Fibroblast of upper back skin (primary cell): ENCODE results near the gene ANKRD11.
"Not testable (repeated sequence)": the region's sequence is repeated elsewhere in the genome, so short reads cannot be mapped to it uniquely, and the experiment has no call there.

Source experiments
- DNase-seq: peaks from one replicate; pipeline ENCODE4 v3.0.0-alpha.2; 2013

The ANKRD11 gene

GRCh38 chr16:89476811-89477261 is 13.5 kb downstream of the ANKRD11 start:
- no peak for DNase-seq

- no peak for DNase-seq
These were observed 14.0 kb downstream of the ANKRD11 start for GRCh38 chr16:89476379-89476778.

- no peak for DNase-seq
These were observed 15.2 kb downstream of the ANKRD11 start for GRCh38 chr16:89475144-89475543.

- DNase-seq: no peak
These were observed 16.5 kb downstream of the ANKRD11 start for GRCh38 chr16:89473791-89474414.

GRCh38 chr16:89473136-89473712 is 17.1 kb downstream of the ANKRD11 start:
- no peak for DNase-seq

- DNase-seq: no peak
These were observed 17.7 kb downstream of the ANKRD11 start for GRCh38 chr16:89472711-89473075.

GRCh38 chr16:89467382-89467781 is 23.0 kb downstream of the ANKRD11 start:
- DNase-seq: no peak

- no peak for DNase-seq
These were observed 23.4 kb downstream of the ANKRD11 start for GRCh38 chr16:89466920-89467319.

- not testable (repeated sequence) for DNase-seq
These were observed 27.0 kb downstream of the ANKRD11 start for GRCh38 chr16:89463312-89463711.

- DNase-seq: not testable (repeated sequence)
These were observed 27.7 kb downstream of the ANKRD11 start for GRCh38 chr16:89462639-89463038.

GRCh38 chr16:89461890-89462289 is 28.5 kb downstream of the ANKRD11 start:
- DNase-seq: not testable (repeated sequence)

- no peak for DNase-seq
These were observed 29.8 kb downstream of the ANKRD11 start for GRCh38 chr16:89460556-89460955.

- DNase-seq: no peak
These were observed 31.4 kb downstream of the ANKRD11 start for GRCh38 chr16:89458967-89459366.

GRCh38 chr16:89458551-89458950 is 31.8 kb downstream of the ANKRD11 start:
- DNase-seq: peak; percentile 25

- DNase-seq: no peak
These were observed 33.9 kb downstream of the ANKRD11 start for GRCh38 chr16:89456419-89456959.

GRCh38 chr16:89455692-89456091 is 34.7 kb downstream of the ANKRD11 start:
- DNase-seq: no peak

GRCh38 chr16:89455178-89455577 is 35.2 kb downstream of the ANKRD11 start:
- no peak for DNase-seq

GRCh38 chr16:89454378-89455125 is 35.8 kb downstream of the ANKRD11 start:
- not testable (repeated sequence) for DNase-seq

- DNase-seq: no peak
These were observed 36.6 kb downstream of the ANKRD11 start for GRCh38 chr16:89453501-89454321.

- no peak for DNase-seq
These were observed 37.4 kb downstream of the ANKRD11 start for GRCh38 chr16:89452925-89453324.

- DNase-seq: no peak
These were observed 38.1 kb downstream of the ANKRD11 start for GRCh38 chr16:89452241-89452640.

- DNase-seq: no peak
These were observed 39.8 kb downstream of the ANKRD11 start for GRCh38 chr16:89450537-89450936.
